SK-N-SH treated with all-trans-retinoic acid at 6 μM for 48 hours (cell line): ENCODE results near the gene IPP.

ENCODE experiments used
- ARNTL ChIP-seq: fragments of 450-650 bp; formaldehyde crosslinking; IDR thresholded peaks from 2 replicates; pipeline ENCODE4 v1.5.0; 2020; ENCODE audit warnings: low read depth, mild to moderate bottlenecking, moderate library complexity, borderline replicate concordance
- BACH2 ChIP-seq: fragments of 250-450 bp; sonication (Bioruptor Pico); IDR thresholded peaks from 2 replicates; pipeline ENCODE4 v1.9.0; 2021; ENCODE audit warnings: mild to moderate bottlenecking, borderline replicate concordance
- ISL1 ChIP-seq: fragments of 250-450 bp; sonication (Bioruptor Pico); IDR thresholded peaks from 2 replicates; pipeline ENCODE4 v2.1.2; 2022; ENCODE audit warnings: mild to moderate bottlenecking, moderate library complexity
- PATZ1 ChIP-seq: fragments of 250-450 bp; sonication (Bioruptor Pico); IDR thresholded peaks from 2 replicates; pipeline ENCODE4 v1.8.0; 2020; ENCODE audit warnings: mild to moderate bottlenecking, moderate library complexity, borderline replicate concordance
- PPARA ChIP-seq: fragments of 250-450 bp; sonication (Bioruptor Pico); IDR thresholded peaks from 2 replicates; pipeline ENCODE4 v1.5.0; 2020; ENCODE audit warnings: mild to moderate bottlenecking, borderline replicate concordance
- TCF4 ChIP-seq: fragments of 250-450 bp; sonication (Bioruptor Pico); IDR thresholded peaks from 2 replicates; pipeline ENCODE4 v1.8.0; 2021; ENCODE audit warnings: mild to moderate bottlenecking, moderate library complexity, borderline replicate concordance
- ZFP30 ChIP-seq: fragments of 450-650 bp; formaldehyde crosslinking; IDR thresholded peaks from 2 replicates; pipeline ENCODE4 v1.5.0; 2022; ENCODE audit warnings: mild to moderate bottlenecking, moderate library complexity

- TF ChIP-seq ISL1 (no peak), PPARA (CRISPR knock-in tag) (no peak), PATZ1 (CRISPR knock-in tag) (no peak), BACH2 (no peak), ARNTL (CRISPR knock-in tag) (no peak), TCF4 (CRISPR knock-in tag) (no peak), ZFP30 (no peak)
Measured at GRCh38 chr1:45673956-45674355, 76.5 kb downstream of the IPP start.
